HEK293 (cell line): ENCODE data around the gene CYBA.

Source experiments
- CTCF ChIA-PET: fragments of 350-600 bp; formaldehyde crosslinking; extraction: SDS; loops from one replicate; lab custom pipeline; 2021; ENCODE audit warnings: antibody characterized with exemption; lab: Yijun Ruan, JAX
- POLR2A ChIA-PET: fragments of 300-600 bp; formaldehyde crosslinking; extraction: SDS; loops from one replicate; lab custom pipeline; 2020; ENCODE audit warnings: antibody characterized with exemption, inconsistent platforms; lab: Yijun Ruan, JAX
- H3K27ac ChIP-seq: fragments of 200-500 bp; sonication (Bioruptor generic); 2 replicates; pipeline ENCODE4 v1.5.1; 2014; ENCODE audit warnings: low read depth, low read length, control low read depth, inconsistent platforms; ENCODE audit errors: extremely low read depth
- H3K36me3 ChIP-seq, 2 experiments: fragments of 200-500 bp in 1 of 2; sonication (Bioruptor generic) in 1 of 2; 1 replicate in 1 of 2; 2 replicates in 1 of 2; pipeline ENCODE4 v1.5.1; 2014 to 2017; ENCODE audit warnings: inconsistent platforms in 2 of 2, low read length in 2 of 2; ENCODE audit not compliant: control insufficient read depth in 2 of 2, insufficient read depth in 1 of 2
- H3K4me1 ChIP-seq: fragments of 200-500 bp; sonication (Bioruptor generic); 2 replicates; pipeline ENCODE4 v1.5.1; 2014; ENCODE audit warnings: mild to moderate bottlenecking, low read length, inconsistent platforms; ENCODE audit not compliant: control insufficient read depth, insufficient read depth
- H3K4me3 ChIP-seq: 2 replicates; pipeline ENCODE4 v1.5.1; 2011; ENCODE audit warnings: low read depth, mild to moderate bottlenecking, control low read depth, low read length, moderate library complexity
- H3K9me3 ChIP-seq: fragments of 200-500 bp; sonication (Bioruptor generic); 2 replicates; pipeline ENCODE4 v1.5.1; 2014; ENCODE audit warnings: low read depth, low read length, inconsistent platforms; ENCODE audit not compliant: control insufficient read depth, insufficient read depth
- ELK4 ChIP-seq: IDR thresholded peaks from 2 replicates; pipeline ENCODE4 v1.6.1; 2011; ENCODE audit warnings: mild to moderate bottlenecking, low read depth, low read length, borderline replicate concordance
- GLI4 ChIP-seq: fragments of 450-650 bp; formaldehyde crosslinking; IDR thresholded peaks from 2 replicates; pipeline ENCODE4 v1.5.1; 2016; ENCODE audit warnings: missing biosample characterization, missing genetic modification characterization
- MYNN ChIP-seq: fragments of 450-650 bp; formaldehyde crosslinking; IDR thresholded peaks from 2 replicates; pipeline ENCODE4 v1.5.1; 2016; ENCODE audit warnings: missing biosample characterization, missing genetic modification characterization, borderline replicate concordance
- OVOL3 ChIP-seq: fragments of 450-650 bp; formaldehyde crosslinking; IDR thresholded peaks from 2 replicates; pipeline ENCODE4 v1.5.1; 2016; ENCODE audit warnings: missing biosample characterization, missing genetic modification characterization
- PRDM1 ChIP-seq: fragments of 450-650 bp; formaldehyde crosslinking; IDR thresholded peaks from 2 replicates; pipeline ENCODE4; 2016; ENCODE audit warnings: missing biosample characterization, missing genetic modification characterization
- REPIN1 ChIP-seq: fragments of 450-650 bp; formaldehyde crosslinking; IDR thresholded peaks from 2 replicates; pipeline ENCODE4 v1.5.1; 2017; ENCODE audit warnings: missing biosample characterization, missing genetic modification characterization, low read depth
- REST ChIP-seq: fragments of 450-650 bp; formaldehyde crosslinking; IDR thresholded peaks from 2 replicates; pipeline ENCODE4 v1.5.1; 2016; ENCODE audit warnings: missing biosample characterization, missing genetic modification characterization
- SCRT2 ChIP-seq: fragments of 450-650 bp; formaldehyde crosslinking; IDR thresholded peaks from 2 replicates; pipeline ENCODE4 v1.5.1; 2016; ENCODE audit warnings: missing biosample characterization, missing genetic modification characterization
- TCF7L2 ChIP-seq: IDR thresholded peaks from 2 replicates; pipeline ENCODE4 v1.6.1; 2011; ENCODE audit warnings: low read depth, mild to moderate bottlenecking, inconsistent platforms, low read length, moderate library complexity, borderline replicate concordance
- ZBTB20 ChIP-seq: fragments of 450-650 bp; formaldehyde crosslinking; IDR thresholded peaks from 2 replicates; pipeline ENCODE4 v1.5.1; 2016; ENCODE audit warnings: missing biosample characterization, missing genetic modification characterization
- ZBTB21 ChIP-seq: fragments of 450-650 bp; formaldehyde crosslinking; IDR thresholded peaks from 2 replicates; pipeline ENCODE4 v1.5.1; 2017; ENCODE audit warnings: missing biosample characterization, missing genetic modification characterization
- ZFP3 ChIP-seq: fragments of 450-650 bp; formaldehyde crosslinking; IDR thresholded peaks from 2 replicates; pipeline ENCODE4 v1.5.1; 2016; ENCODE audit warnings: low read depth, missing biosample characterization, missing genetic modification characterization
- ZFP37 ChIP-seq: fragments of 450-650 bp; formaldehyde crosslinking; IDR thresholded peaks from 2 replicates; pipeline ENCODE4 v1.5.1; 2016; ENCODE audit warnings: missing biosample characterization, missing genetic modification characterization
- ZNF214 ChIP-seq: fragments of 450-650 bp; formaldehyde crosslinking; IDR thresholded peaks from 2 replicates; pipeline ENCODE4 v1.5.1; 2017; ENCODE audit warnings: missing biosample characterization, mild to moderate bottlenecking, missing genetic modification characterization, borderline replicate concordance
- ZNF280C ChIP-seq: fragments of 450-650 bp; formaldehyde crosslinking; IDR thresholded peaks from 2 replicates; pipeline ENCODE4 v1.5.1; 2016; ENCODE audit warnings: missing biosample characterization, missing genetic modification characterization
- ZNF292 ChIP-seq: fragments of 450-650 bp; formaldehyde crosslinking; IDR thresholded peaks from 2 replicates; pipeline ENCODE4 v1.5.1; 2016; ENCODE audit warnings: low read depth, missing biosample characterization, missing genetic modification characterization, borderline replicate concordance
- ZNF404 ChIP-seq: fragments of 450-650 bp; formaldehyde crosslinking; IDR thresholded peaks from 2 replicates; pipeline ENCODE4 v1.5.1; 2017; ENCODE audit warnings: missing biosample characterization, missing genetic modification characterization
- ZNF449 ChIP-seq: fragments of 450-650 bp; formaldehyde crosslinking; IDR thresholded peaks from 2 replicates; pipeline ENCODE4 v1.5.1; 2017; ENCODE audit warnings: missing biosample characterization, mild to moderate bottlenecking, missing genetic modification characterization, moderate library complexity
- ZNF488 ChIP-seq: fragments of 450-650 bp; formaldehyde crosslinking; IDR thresholded peaks from 2 replicates; pipeline ENCODE4 v1.5.1; 2016; ENCODE audit warnings: missing biosample characterization, missing genetic modification characterization
- ZNF514 ChIP-seq: fragments of 450-650 bp; formaldehyde crosslinking; IDR thresholded peaks from 2 replicates; pipeline ENCODE4 v1.5.1; 2016; ENCODE audit warnings: missing biosample characterization, missing genetic modification characterization
- ZNF529 ChIP-seq: fragments of 450-650 bp; formaldehyde crosslinking; IDR thresholded peaks from 2 replicates; pipeline ENCODE4 v1.5.1; 2017; ENCODE audit warnings: missing genetic modification characterization, missing biosample characterization; ENCODE audit not compliant: insufficient replicate concordance
- ZNF558 ChIP-seq: fragments of 450-650 bp; formaldehyde crosslinking; IDR thresholded peaks from 2 replicates; pipeline ENCODE4 v1.5.1; 2016; ENCODE audit warnings: missing biosample characterization, missing genetic modification characterization
- ZNF621 ChIP-seq: fragments of 450-650 bp; formaldehyde crosslinking; IDR thresholded peaks from 2 replicates; pipeline ENCODE4 v1.5.1; 2017; ENCODE audit warnings: missing biosample characterization, missing genetic modification characterization
- ZNF626 ChIP-seq: fragments of 450-650 bp; sonication (Bioruptor Pico); formaldehyde crosslinking; IDR thresholded peaks from 2 replicates; pipeline ENCODE4 v1.5.1; 2018; ENCODE audit warnings: missing biosample characterization, missing genetic modification characterization, inconsistent platforms
- ZNF654 ChIP-seq: fragments of 450-650 bp; formaldehyde crosslinking; IDR thresholded peaks from 2 replicates; pipeline ENCODE4 v1.5.1; 2016; ENCODE audit warnings: low read depth, missing biosample characterization, missing genetic modification characterization
- ZNF843 ChIP-seq: fragments of 450-650 bp; formaldehyde crosslinking; IDR thresholded peaks from 2 replicates; pipeline ENCODE4 v1.5.1; 2016; ENCODE audit warnings: missing biosample characterization, missing genetic modification characterization
- TF ChIP-seq, protein P1 (sequence below): fragments of 450-650 bp; formaldehyde crosslinking; IDR thresholded peaks from 2 replicates; pipeline ENCODE4 v1.5.1; 2016; ENCODE audit warnings: missing biosample characterization, missing genetic modification characterization

CYBA gene

GRCh38 chr16:88610909-88611812 is 39.7 kb downstream of the CYBA start (continued):
- TF ChIP-seq ZNF214 (tag by site-specific recombination) (no peak), REST (tag by site-specific recombination) (no peak), ZNF514 (no peak), ZFP37 (tag by site-specific recombination) (no peak), ZNF843 (tag by site-specific recombination) (no peak), ELK4 (no peak), ZNF404 (no peak), ZNF558 (tag by site-specific recombination) (no peak)
- TF ChIP-seq, all 188 proteins: peak for 0

DNA sequence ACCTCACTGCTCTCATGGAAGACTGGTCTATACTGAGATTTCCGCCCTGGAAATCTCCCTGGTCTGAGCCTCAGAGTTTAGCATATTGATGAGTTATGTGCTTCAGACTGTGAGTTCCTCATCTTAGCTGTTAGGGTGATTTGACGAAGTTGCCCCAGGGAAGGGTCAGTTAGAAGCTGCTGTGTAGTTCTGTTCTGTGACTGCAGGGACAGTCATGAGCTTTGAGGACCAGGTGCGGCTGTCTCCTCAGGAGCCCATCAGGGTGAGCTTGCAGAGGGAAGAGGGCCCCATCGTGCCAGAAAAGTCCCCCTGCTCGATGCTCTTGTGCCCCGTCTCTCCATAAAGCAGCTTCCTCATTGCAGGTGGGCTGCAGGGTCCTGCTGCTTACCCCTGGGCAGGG is 40.8 kb downstream of the CYBA start:
- no peak for TF ChIP-seq OVOL3 (tag by site-specific recombination)
- no peak for TF ChIP-seq ZNF514
- no peak for TF ChIP-seq ZNF621
- TF ChIP-seq ZNF488 (tag by site-specific recombination) = no peak
- TF ChIP-seq, protein P1, sequence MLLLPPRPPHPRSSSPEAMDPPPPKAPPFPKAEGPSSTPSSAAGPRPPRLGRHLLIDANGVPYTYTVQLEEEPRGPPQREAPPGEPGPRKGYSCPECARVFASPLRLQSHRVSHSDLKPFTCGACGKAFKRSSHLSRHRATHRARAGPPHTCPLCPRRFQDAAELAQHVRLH (tag by site-specific recombination) = no peak
- no peak for TF ChIP-seq ZNF449 (tag by site-specific recombination)
- no peak for TF ChIP-seq REPIN1
- no peak for TF ChIP-seq ZNF292 (tag by site-specific recombination)
- no peak for TF ChIP-seq ZNF654 (tag by site-specific recombination)
- TF ChIP-seq SCRT2 = no peak
- no peak for TF ChIP-seq TCF7L2
- no peak for TF ChIP-seq ZBTB21 (tag by site-specific recombination)
- TF ChIP-seq ZNF280C (tag by site-specific recombination) = no peak
- TF ChIP-seq PRDM1 = no peak
- no peak for TF ChIP-seq MYNN (tag by site-specific recombination)
- no peak for TF ChIP-seq ZNF626 (tag by site-specific recombination)
- TF ChIP-seq ZBTB20 = no peak
- TF ChIP-seq GLI4 = no peak
- no peak for TF ChIP-seq ZFP3 (tag by site-specific recombination)
- TF ChIP-seq ZNF529 (tag by site-specific recombination) = no peak
- H3K4me3 ChIP-seq = no peak overlapping the region
- H3K9me3 ChIP-seq = no peaks in the 10 kb centered on the region
- H3K27ac ChIP-seq = no peak overlapping the region
- no peaks in the 10 kb centered on the region for H3K4me1 ChIP-seq
- CTCF ChIA-PET = interaction anchor here (0.7 kb wide), 1 partner anchor 10 kb away, joined by 3 read pairs; no protein-coding TSS in a partner anchor
- POLR2A ChIA-PET = no interaction called here
- H3K36me3 ChIP-seq = peaks cover 13 to 90% of the 10 kb centered on the region in 2 experiments; a peak in 2 of 3 replicates
